SU-DHL-6 (cell line): ENCODE measurements around the gene UBASH3B.

ENCODE experiments used
- H2AFZ ChIP-seq: fragments of 200-600 bp; sonication (generic); 2 replicates; pipeline ENCODE4 v1.6.1; 2014; ENCODE audit warnings: low read depth, mild to moderate bottlenecking, moderate library complexity, mixed read lengths, antibody characterized with exemption, low read length; ENCODE audit not compliant: severe bottlenecking
- H3F3A ChIP-seq: fragments of 200-600 bp; shearing (Covaris generic); 2 replicates; pipeline ENCODE4 v1.6.0; 2016; ENCODE audit warnings: antibody characterized with exemption, mild to moderate bottlenecking; ENCODE audit not compliant: insufficient read depth
- H3K27ac ChIP-seq: fragments of 200-600 bp; sonication (generic); 2 replicates; pipeline ENCODE4 v1.5.1; 2016; ENCODE audit warnings: low read depth, mild to moderate bottlenecking, low read length, moderate library complexity, mixed read lengths
- H3K27me3 ChIP-seq: fragments of 200-600 bp; sonication (generic), shearing (Covaris generic); 2 replicates; pipeline ENCODE4 v1.6.0; 2014; ENCODE audit warnings: mild to moderate bottlenecking, low read length
- H3K36me3 ChIP-seq: fragments of 200-600 bp; sonication (generic); 2 replicates; pipeline ENCODE4 v1.6.1; 2014; ENCODE audit warnings: mild to moderate bottlenecking, low read length, mixed read lengths
- H3K4me2 ChIP-seq: fragments of 300-600, 200-600 bp; shearing (Covaris generic), sonication (generic); 2 replicates; pipeline ENCODE4 v1.6.0; 2014; ENCODE audit warnings: low read length, low read depth, mild to moderate bottlenecking; ENCODE audit not compliant: poor library complexity, severe bottlenecking
- H3K4me3 ChIP-seq: fragments of 200-600 bp; sonication (generic); 2 replicates; pipeline ENCODE4 v1.5.1; 2014; ENCODE audit warnings: antibody characterized with exemption, low read length, mild to moderate bottlenecking, mixed read lengths; ENCODE audit not compliant: insufficient read depth, poor library complexity, severe bottlenecking
- H3K79me2 ChIP-seq: fragments of 200-600 bp; sonication (generic); 2 replicates; pipeline ENCODE4 v1.6.1; 2014; ENCODE audit warnings: mild to moderate bottlenecking, low read length, moderate library complexity; ENCODE audit not compliant: insufficient read depth
- H3K9ac ChIP-seq: fragments of 200-600 bp; sonication (generic); 2 replicates; pipeline ENCODE4 v1.7.0; 2014; ENCODE audit warnings: mild to moderate bottlenecking, low read length
- H3K9me2 ChIP-seq: fragments of 200-600 bp; sonication (generic); replicated peaks from 2 replicates; pipeline ENCODE4 v1.6.1; 2014; ENCODE audit warnings: low read length; ENCODE audit not compliant: insufficient read depth
- H3K9me3 ChIP-seq: fragments of 200-600 bp; sonication (generic); 2 replicates; pipeline ENCODE4 v1.6.1; 2014; ENCODE audit warnings: low read length, mixed read lengths; ENCODE audit not compliant: insufficient read depth
- H4K20me1 ChIP-seq: fragments of 200-600 bp; sonication (generic); 2 replicates; pipeline ENCODE4 v1.6.1; 2014; ENCODE audit warnings: low read depth, mild to moderate bottlenecking, antibody characterized with exemption, low read length, moderate library complexity, mixed read lengths
- CTCF ChIP-seq: fragments of 200-600 bp; sonication (generic); IDR thresholded peaks from one replicate; pipeline ENCODE4 v1.5.1; 2017; ENCODE audit warnings: antibody characterized with exemption, mild to moderate bottlenecking, low read length, moderate library complexity; ENCODE audit not compliant: insufficient read depth, poor library complexity, severe bottlenecking
- EZH2phosphoT487 ChIP-seq: fragments of 200-600 bp; sonication (generic), shearing (Covaris generic); conservative IDR thresholded peaks from 2 replicates; pipeline ENCODE4 v1.6.1; 2018; ENCODE audit warnings: mild to moderate bottlenecking, antibody characterized with exemption, low read length, moderate library complexity, mixed read lengths

UBASH3B gene

GRCh38 chr11:122837528-122838346 is 182.2 kb downstream of the UBASH3B start:
- Histone ChIP-seq H2AFZ (no peak overlapping the region), H3K9me3 (no peaks in the 10 kb centered on the region), H3K4me3 (no peak overlapping the region), H3K36me3 (no peaks in the 10 kb centered on the region), H3K9ac (no peak overlapping the region), H4K20me1 (no peaks in the 10 kb centered on the region), H3K79me2 (no peaks in the 10 kb centered on the region), H3K4me2 (no peak overlapping the region), H3K27ac (no peak overlapping the region), H3K9me2 (no peaks in the 10 kb centered on the region), H3K27me3 (no peaks in the 10 kb centered on the region), H3F3A (no peaks in the 10 kb centered on the region)
- TF ChIP-seq EZH2phosphoT487 (no peak), CTCF (no peak)

GRCh38 chr11:122843281-122844141 is 188.0 kb downstream of the UBASH3B start:
- Histone ChIP-seq H3K27ac (no peak overlapping the region), H2AFZ (no peak overlapping the region), H3K36me3 (no peaks in the 10 kb centered on the region), H4K20me1 (no peaks in the 10 kb centered on the region), H3K9ac (no peak overlapping the region), H3K27me3 (no peaks in the 10 kb centered on the region), H3K79me2 (no peaks in the 10 kb centered on the region), H3K4me2 (no peak overlapping the region), H3F3A (no peaks in the 10 kb centered on the region), H3K4me3 (no peak overlapping the region), H3K9me2 (no peaks in the 10 kb centered on the region), H3K9me3 (no peaks in the 10 kb centered on the region)
- TF ChIP-seq CTCF (no peak), EZH2phosphoT487 (no peak)

GRCh38 chr11:122847466-122847865 is 191.9 kb downstream of the UBASH3B start:
- Histone ChIP-seq H3K9ac (no peak overlapping the region), H3K4me2 (no peak overlapping the region), H4K20me1 (no peaks in the 10 kb centered on the region), H3K27me3 (no peaks in the 10 kb centered on the region), H3K4me3 (no peak overlapping the region), H2AFZ (no peak overlapping the region), H3K9me3 (no peaks in the 10 kb centered on the region), H3K27ac (no peak overlapping the region), H3K79me2 (no peaks in the 10 kb centered on the region), H3F3A (no peaks in the 10 kb centered on the region), H3K36me3 (no peaks in the 10 kb centered on the region), H3K9me2 (no peaks in the 10 kb centered on the region)
- TF ChIP-seq CTCF = no peak
- TF ChIP-seq EZH2phosphoT487 = no peak
